ENCODE data around the gene ATP8B2.

ATP8B2 gene

DNA sequence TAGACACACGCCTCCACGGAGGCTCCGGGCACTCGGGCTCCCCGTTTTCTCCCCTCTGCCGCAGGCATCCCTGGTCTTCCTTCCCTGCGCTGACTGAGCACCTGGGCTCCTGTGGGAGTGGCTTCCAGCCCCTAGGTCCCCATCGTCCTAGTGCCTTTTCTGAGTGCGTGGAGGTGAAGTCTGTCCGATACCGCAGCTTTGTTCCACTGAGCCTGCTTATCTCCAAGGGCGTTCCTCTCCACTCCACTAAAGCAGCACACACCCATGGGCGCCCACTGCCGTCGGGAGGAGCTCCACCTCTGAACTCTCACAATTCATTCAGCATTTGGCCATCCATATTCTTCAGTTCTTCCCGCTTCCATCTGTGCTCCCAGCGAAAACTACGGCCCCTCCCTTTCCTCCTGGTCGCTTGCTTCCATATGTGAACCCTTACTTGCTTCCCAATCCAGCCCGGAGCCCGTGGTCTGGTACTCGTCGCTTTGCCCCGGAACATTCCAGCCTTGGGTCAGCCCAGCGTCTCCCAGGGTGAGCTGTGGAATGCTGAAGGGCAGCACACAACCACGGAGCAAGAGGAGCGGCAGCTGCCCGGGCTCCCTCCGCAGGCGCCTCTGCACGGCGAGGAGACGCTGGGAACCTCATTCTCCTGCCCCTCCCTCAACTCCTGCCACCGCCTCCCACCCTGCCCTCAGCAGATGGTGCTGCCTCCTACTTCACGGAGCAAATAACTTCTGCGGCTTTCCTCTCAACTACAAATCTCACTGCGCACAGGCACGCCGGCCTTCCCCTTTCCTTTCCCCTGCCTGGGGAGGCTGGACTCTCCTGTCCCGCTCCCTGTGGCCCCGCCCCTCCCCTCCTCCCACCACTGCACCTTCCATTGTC is 27.5 kb downstream of the ATP8B2 start (continued):
- no peak for TF ChIP-seq ZNF404 (tag by site-specific recombination; IDR thresholded peaks at IDR 0.05)
- peak; percentile 94 for TF ChIP-seq ZNF600 (tag by site-specific recombination; IDR thresholded peaks at IDR 0.05)
- TF ChIP-seq OSR2 (tag by site-specific recombination; IDR thresholded peaks at IDR 0.05), result no peak; the same call in 1 of the 2 replicates
- TF ChIP-seq ZNF76 (tag by site-specific recombination; IDR thresholded peaks at IDR 0.05; ENCODE audit: borderline replicate concordance, low read depth), result peak; percentile 51
- no peak for TF ChIP-seq ZNF571 (tag by site-specific recombination; IDR thresholded peaks at IDR 0.05)
- TF ChIP-seq ZNF654 (tag by site-specific recombination; IDR thresholded peaks at IDR 0.05; ENCODE audit: low read depth), result no peak
- TF ChIP-seq ZNF670 (tag by site-specific recombination; IDR thresholded peaks at IDR 0.05; ENCODE audit: low read depth), result no peak
- no peak for TF ChIP-seq ZNF2 (tag by site-specific recombination; IDR thresholded peaks at IDR 0.05)
- TF ChIP-seq KLF9 (tag by site-specific recombination; IDR thresholded peaks at IDR 0.05; ENCODE audit: low read depth), result peak; percentile 63; the same call in 1 of the 2 replicates
- TF ChIP-seq SCRT1 (tag by site-specific recombination; IDR thresholded peaks at IDR 0.05; ENCODE audit: borderline replicate concordance), result no peak
- peak; percentile 96 for TF ChIP-seq KLF1 (tag by site-specific recombination; IDR thresholded peaks at IDR 0.05)
- TF ChIP-seq ZNF174 (tag by site-specific recombination; IDR thresholded peaks at IDR 0.05), result no peak
- no peak for TF ChIP-seq ZNF626 (tag by site-specific recombination; IDR thresholded peaks at IDR 0.05)
- TF ChIP-seq ZNF266 (tag by site-specific recombination; IDR thresholded peaks at IDR 0.05; ENCODE audit: low read depth), result no peak
- TF ChIP-seq, protein P1, sequence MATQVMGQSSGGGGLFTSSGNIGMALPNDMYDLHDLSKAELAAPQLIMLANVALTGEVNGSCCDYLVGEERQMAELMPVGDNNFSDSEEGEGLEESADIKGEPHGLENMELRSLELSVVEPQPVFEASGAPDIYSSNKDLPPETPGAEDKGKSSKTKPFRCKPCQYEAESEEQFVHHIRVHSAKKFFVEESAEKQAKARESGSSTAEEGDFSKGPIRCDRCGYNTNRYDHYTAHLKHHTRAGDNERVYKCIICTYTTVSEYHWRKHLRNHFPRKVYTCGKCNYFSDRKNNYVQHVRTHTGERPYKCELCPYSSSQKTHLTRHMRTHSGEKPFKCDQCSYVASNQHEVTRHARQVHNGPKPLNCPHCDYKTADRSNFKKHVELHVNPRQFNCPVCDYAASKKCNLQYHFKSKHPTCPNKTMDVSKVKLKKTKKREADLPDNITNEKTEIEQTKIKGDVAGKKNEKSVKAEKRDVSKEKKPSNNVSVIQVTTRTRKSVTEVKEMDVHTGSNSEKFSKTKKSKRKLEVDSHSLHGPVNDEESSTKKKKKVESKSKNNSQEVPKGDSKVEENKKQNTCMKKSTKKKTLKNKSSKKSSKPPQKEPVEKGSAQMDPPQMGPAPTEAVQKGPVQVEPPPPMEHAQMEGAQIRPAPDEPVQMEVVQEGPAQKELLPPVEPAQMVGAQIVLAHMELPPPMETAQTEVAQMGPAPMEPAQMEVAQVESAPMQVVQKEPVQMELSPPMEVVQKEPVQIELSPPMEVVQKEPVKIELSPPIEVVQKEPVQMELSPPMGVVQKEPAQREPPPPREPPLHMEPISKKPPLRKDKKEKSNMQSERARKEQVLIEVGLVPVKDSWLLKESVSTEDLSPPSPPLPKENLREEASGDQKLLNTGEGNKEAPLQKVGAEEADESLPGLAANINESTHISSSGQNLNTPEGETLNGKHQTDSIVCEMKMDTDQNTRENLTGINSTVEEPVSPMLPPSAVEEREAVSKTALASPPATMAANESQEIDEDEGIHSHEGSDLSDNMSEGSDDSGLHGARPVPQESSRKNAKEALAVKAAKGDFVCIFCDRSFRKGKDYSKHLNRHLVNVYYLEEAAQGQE (tag by site-specific recombination; IDR thresholded peaks at IDR 0.05), result no peak
- no peak for TF ChIP-seq BCL11B (tag by site-specific recombination; IDR thresholded peaks at IDR 0.05; ENCODE audit: low read depth)
- TF ChIP-seq SP2 (tag by site-specific recombination; IDR thresholded peaks at IDR 0.05), result peak; percentile 86
- TF ChIP-seq ZNF677 (tag by site-specific recombination; IDR thresholded peaks at IDR 0.05), result no peak
- no peak for TF ChIP-seq ZNF140 (tag by site-specific recombination; IDR thresholded peaks at IDR 0.05)
- TF ChIP-seq ZNF155 (tag by site-specific recombination; IDR thresholded peaks at IDR 0.05), result no peak
- peak; percentile 27; the same call in 1 of the 2 replicates for TF ChIP-seq ZFP69B (tag by site-specific recombination; IDR thresholded peaks at IDR 0.05)
- TF ChIP-seq, protein P2, sequence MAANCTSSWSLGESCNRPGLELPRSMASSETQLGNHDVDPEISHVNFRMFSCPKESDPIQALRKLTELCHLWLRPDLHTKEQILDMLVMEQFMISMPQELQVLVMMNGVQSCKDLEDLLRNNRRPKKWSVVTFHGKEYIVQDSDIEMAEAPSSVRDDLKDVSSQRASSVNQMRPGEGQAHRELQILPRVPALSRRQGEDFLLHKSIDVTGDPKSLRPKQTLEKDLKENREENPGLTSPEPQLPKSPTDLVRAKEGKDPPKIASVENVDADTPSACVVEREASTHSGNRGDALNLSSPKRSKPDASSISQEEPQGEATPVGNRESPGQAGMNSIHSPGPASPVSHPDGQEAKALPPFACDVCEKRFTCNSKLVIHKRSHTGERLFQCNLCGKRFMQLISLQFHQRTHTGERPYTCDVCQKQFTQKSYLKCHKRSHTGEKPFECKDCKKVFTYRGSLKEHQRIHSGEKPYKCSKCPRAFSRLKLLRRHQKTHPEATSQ (tag by site-specific recombination; IDR thresholded peaks at IDR 0.05), result no peak
- no peak for TF ChIP-seq ZNF658 (tag by site-specific recombination; IDR thresholded peaks at IDR 0.05)
- TF ChIP-seq ZNF560 (tag by site-specific recombination; IDR thresholded peaks at IDR 0.05; ENCODE audit: borderline replicate concordance), result no peak
- no peak for TF ChIP-seq REPIN1 (tag by site-specific recombination; IDR thresholded peaks at IDR 0.05; ENCODE audit: low read depth)
- TF ChIP-seq, protein P3, sequence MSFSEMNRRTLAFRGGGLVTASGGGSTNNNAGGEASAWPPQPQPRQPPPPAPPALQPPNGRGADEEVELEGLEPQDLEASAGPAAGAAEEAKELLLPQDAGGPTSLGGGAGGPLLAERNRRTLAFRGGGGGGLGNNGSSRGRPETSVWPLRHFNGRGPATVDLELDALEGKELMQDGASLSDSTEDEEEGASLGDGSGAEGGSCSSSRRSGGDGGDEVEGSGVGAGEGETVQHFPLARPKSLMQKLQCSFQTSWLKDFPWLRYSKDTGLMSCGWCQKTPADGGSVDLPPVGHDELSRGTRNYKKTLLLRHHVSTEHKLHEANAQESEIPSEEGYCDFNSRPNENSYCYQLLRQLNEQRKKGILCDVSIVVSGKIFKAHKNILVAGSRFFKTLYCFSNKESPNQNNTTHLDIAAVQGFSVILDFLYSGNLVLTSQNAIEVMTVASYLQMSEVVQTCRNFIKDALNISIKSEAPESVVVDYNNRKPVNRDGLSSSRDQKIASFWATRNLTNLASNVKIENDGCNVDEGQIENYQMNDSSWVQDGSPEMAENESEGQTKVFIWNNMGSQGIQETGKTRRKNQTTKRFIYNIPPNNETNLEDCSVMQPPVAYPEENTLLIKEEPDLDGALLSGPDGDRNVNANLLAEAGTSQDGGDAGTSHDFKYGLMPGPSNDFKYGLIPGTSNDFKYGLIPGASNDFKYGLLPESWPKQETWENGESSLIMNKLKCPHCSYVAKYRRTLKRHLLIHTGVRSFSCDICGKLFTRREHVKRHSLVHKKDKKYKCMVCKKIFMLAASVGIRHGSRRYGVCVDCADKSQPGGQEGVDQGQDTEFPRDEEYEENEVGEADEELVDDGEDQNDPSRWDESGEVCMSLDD (tag by site-specific recombination; IDR thresholded peaks at IDR 0.05), result 0 out of 2 replicates have a peak, but pooled peaks have one; percentile 59
- TF ChIP-seq, protein P4, sequence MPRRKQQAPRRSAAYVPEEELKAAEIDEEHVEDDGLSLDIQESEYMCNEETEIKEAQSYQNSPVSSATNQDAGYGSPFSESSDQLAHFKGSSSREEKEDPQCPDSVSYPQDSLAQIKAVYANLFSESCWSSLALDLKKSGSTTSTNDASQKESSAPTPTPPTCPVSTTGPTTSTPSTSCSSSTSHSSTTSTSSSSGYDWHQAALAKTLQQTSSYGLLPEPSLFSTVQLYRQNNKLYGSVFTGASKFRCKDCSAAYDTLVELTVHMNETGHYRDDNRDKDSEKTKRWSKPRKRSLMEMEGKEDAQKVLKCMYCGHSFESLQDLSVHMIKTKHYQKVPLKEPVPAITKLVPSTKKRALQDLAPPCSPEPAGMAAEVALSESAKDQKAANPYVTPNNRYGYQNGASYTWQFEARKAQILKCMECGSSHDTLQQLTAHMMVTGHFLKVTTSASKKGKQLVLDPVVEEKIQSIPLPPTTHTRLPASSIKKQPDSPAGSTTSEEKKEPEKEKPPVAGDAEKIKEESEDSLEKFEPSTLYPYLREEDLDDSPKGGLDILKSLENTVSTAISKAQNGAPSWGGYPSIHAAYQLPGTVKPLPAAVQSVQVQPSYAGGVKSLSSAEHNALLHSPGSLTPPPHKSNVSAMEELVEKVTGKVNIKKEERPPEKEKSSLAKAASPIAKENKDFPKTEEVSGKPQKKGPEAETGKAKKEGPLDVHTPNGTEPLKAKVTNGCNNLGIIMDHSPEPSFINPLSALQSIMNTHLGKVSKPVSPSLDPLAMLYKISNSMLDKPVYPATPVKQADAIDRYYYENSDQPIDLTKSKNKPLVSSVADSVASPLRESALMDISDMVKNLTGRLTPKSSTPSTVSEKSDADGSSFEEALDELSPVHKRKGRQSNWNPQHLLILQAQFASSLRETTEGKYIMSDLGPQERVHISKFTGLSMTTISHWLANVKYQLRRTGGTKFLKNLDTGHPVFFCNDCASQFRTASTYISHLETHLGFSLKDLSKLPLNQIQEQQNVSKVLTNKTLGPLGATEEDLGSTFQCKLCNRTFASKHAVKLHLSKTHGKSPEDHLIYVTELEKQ (tag by site-specific recombination; IDR thresholded peaks at IDR 0.05; ENCODE audit: borderline replicate concordance), result peak; percentile 12; the same call in 1 of the 2 replicates
- TF ChIP-seq SALL2 (tag by site-specific recombination; IDR thresholded peaks at IDR 0.05; ENCODE audit: borderline replicate concordance), result no peak
- TF ChIP-seq ZEB2 (tag by site-specific recombination; IDR thresholded peaks at IDR 0.05), result no peak

Measured in HEK293 (cell line).